Smooth muscle cell (in vitro differentiated cells): ENCODE measurements around the gene CDK2AP2. TPM values are rescaled to one million over a fixed set of nuclear protein-coding genes. Genes with fewer than 3 reads are reported as not detected.

Experiments
- DNase-seq: peaks from one replicate; lab custom pipeline; 2025; ENCODE audit not compliant: unreplicated experiment; lab: John Stamatoyannopoulos, UW
- H2AFZ ChIP-seq: fragments of 200-600 bp; sonication (generic); 2 replicates; pipeline ENCODE4 v1.6.0; 2016; ENCODE audit warnings: antibody characterized with exemption, low read depth, mild to moderate bottlenecking
- H3F3A ChIP-seq: fragments of 200-600 bp; sonication (generic); 2 replicates; pipeline ENCODE4 v1.6.0; 2017; ENCODE audit warnings: antibody characterized with exemption, low read depth
- H3K27ac ChIP-seq: fragments of 200-600 bp; sonication (generic); 2 replicates; pipeline ENCODE4 v1.5.1; 2016; ENCODE audit warnings: low read depth, mild to moderate bottlenecking
- H3K27me3 ChIP-seq: fragments of 200-600 bp; sonication (generic); 2 replicates; pipeline ENCODE4 v1.6.1; 2016; ENCODE audit warnings: low read depth, mild to moderate bottlenecking
- H3K36me3 ChIP-seq: fragments of 200-600 bp; sonication (generic); 2 replicates; pipeline ENCODE4 v1.5.1; 2016; ENCODE audit warnings: low read depth
- H3K4me1 ChIP-seq: fragments of 200-600 bp; sonication (generic); 2 replicates; pipeline ENCODE4 v1.5.1; 2016; ENCODE audit warnings: low read depth
- H3K4me2 ChIP-seq: fragments of 200-600 bp; sonication (generic); 2 replicates; pipeline ENCODE4 v1.6.0; 2016; ENCODE audit warnings: mild to moderate bottlenecking
- H3K4me3 ChIP-seq: fragments of 200-600 bp; sonication (generic); 2 replicates; pipeline ENCODE4 v1.5.1; 2016; ENCODE audit warnings: mild to moderate bottlenecking
- H3K79me2 ChIP-seq: fragments of 200-600 bp; sonication (generic); 2 replicates; pipeline ENCODE4 v1.6.0; 2016; ENCODE audit warnings: low read depth, mild to moderate bottlenecking
- H3K9ac ChIP-seq: fragments of 200-600 bp; sonication (generic); 2 replicates; pipeline ENCODE4 v1.6.0; 2016; ENCODE audit warnings: low read depth
- H3K9me3 ChIP-seq: fragments of 200-600 bp; sonication (generic); replicated peaks from 2 replicates; pipeline ENCODE4 v1.5.1; 2016; ENCODE audit warnings: low read depth
- H4K20me1 ChIP-seq: fragments of 200-600 bp; sonication (generic); 2 replicates; pipeline ENCODE4 v1.6.0; 2016; ENCODE audit warnings: low read depth
- WGBS: methylation state at CpG from one replicate; pipeline ENCODE4 v1.1.7; 2016; ENCODE audit warnings: low lambda C conversion rate; 5-methylcytosine and 5-hydroxymethylcytosine counted together
- polyA plus RNA-seq: library from polyadenylated mRNA; unstranded; fragments of >200 nt; fragmentation: Nextera tagmentation; extraction: Ambion mirVana; gene quantifications from 2 replicates; pipeline ENCODE4 v1.2.1, GENCODE V29; 2016
- total RNA-seq: library from RNA; depleted of rRNA; stranded (reverse); fragments of >200 nt; gene quantifications from 2 replicates; pipeline ENCODE4 v1.2.3, GENCODE V29; 2014
- TF ChIP-seq, protein P1 (sequence below): fragments of 200-600 bp; sonication (generic); IDR thresholded peaks from 2 replicates; pipeline ENCODE4 v1.5.1; 2017; ENCODE audit warnings: borderline replicate concordance, mild to moderate bottlenecking, antibody characterized with exemption; ENCODE audit not compliant: insufficient read depth, poor library complexity, severe bottlenecking

The CDK2AP2 gene
- total and polyA plus RNA-seq, 2 experiments from 2014 or later, result 34.0 to 101 TPM

DNA sequence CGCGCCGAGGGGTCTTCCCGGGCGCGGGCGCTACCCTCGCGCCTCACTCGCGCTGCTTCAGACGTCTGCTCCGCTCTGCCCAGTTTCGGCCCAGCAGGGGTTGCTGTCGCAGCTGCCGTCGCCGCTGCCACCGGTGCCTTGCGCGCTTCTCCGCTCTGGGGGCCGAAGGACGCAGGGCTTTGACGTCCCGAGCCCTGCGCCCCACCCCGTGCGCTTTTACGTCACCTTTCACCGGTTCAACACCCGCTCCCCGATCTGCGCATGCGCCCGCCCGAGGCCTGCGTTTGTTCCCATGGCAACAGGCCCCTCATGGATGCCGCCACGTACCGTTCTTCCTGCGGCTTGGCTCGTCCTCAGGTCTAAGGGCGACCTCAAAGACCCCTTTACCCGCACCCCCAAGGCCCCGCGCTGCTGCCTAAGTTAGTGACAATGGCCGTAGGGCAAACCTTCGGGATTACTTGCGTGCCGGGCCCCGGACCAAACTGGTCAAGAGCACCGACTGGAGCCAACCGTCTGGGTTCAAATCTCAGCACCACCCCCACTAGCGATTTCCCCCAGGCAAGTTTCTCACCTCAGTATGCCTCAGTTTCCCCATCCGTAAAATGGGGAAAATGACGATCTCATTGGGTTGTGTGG lies 642 bp upstream of the CDK2AP2 start:
- Histone ChIP-seq H3K4me1 (peaks cover 14% of the 10 kb centered on the region), H3K4me3 (peak overlapping the region; percentile 77), H3K36me3 (no peaks in the 10 kb centered on the region), H3K4me2 (peak overlapping the region; percentile 90), H3K27me3 (no peaks in the 10 kb centered on the region), H3K79me2 (peaks cover 6% of the 10 kb centered on the region), H3K9ac (peak overlapping the region; percentile 96), H4K20me1 (peaks cover 4% of the 10 kb centered on the region), H2AFZ (peak overlapping the region; percentile 91), H3F3A (peaks cover 4% of the 10 kb centered on the region), H3K27ac (peak overlapping the region; percentile 95), H3K9me3 (no peaks in the 10 kb centered on the region)
- TF ChIP-seq, protein P1, sequence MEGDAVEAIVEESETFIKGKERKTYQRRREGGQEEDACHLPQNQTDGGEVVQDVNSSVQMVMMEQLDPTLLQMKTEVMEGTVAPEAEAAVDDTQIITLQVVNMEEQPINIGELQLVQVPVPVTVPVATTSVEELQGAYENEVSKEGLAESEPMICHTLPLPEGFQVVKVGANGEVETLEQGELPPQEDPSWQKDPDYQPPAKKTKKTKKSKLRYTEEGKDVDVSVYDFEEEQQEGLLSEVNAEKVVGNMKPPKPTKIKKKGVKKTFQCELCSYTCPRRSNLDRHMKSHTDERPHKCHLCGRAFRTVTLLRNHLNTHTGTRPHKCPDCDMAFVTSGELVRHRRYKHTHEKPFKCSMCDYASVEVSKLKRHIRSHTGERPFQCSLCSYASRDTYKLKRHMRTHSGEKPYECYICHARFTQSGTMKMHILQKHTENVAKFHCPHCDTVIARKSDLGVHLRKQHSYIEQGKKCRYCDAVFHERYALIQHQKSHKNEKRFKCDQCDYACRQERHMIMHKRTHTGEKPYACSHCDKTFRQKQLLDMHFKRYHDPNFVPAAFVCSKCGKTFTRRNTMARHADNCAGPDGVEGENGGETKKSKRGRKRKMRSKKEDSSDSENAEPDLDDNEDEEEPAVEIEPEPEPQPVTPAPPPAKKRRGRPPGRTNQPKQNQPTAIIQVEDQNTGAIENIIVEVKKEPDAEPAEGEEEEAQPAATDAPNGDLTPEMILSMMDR, result no peak
- 3% methylated on average over 51 of the region's 57 CpGs for WGBS
- DNase-seq, result peak; percentile 94

DNA sequence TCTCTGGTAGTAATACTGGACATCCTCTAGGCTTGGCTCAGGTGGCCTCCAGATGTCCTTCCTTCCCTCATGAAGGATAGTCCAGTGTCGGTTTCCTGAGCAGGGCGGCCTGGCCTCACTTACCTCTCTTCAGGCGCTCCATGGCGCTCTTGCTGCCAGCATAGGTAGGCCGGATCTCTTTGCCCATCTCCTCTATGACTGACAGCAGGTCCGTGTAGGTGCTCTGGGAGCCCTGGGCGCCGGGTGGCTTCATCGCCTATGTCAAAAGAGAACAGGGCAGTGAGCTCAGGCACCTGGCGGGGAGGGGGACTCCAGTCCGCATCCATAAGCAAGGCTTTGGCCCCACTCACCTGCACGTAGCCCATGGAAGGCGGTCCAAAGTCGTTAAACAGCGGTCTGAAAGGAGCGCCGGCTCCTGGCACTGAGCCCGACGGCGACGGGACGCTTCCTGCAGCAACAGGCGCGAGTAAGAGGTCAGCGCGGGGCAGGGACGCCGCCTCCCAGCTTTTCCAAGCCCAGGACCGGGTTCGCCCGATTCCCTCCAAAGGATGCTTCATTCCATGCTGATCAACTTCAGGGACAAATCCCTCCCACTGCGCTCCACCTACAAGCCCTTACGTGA lies 609 bp downstream of the CDK2AP2 start:
- no peaks in the 10 kb centered on the region for H3K9me3 ChIP-seq
- H3K4me1 ChIP-seq, result peaks cover 21% of the 10 kb centered on the region
- no peaks in the 10 kb centered on the region for H3K36me3 ChIP-seq
- peak overlapping the region; percentile 77 for H3K4me3 ChIP-seq
- H3K4me2 ChIP-seq, result peak overlapping the region; percentile 79
- no peak overlapping the region for H2AFZ ChIP-seq
- H3K9ac ChIP-seq, result peak overlapping the region; percentile 0
- peaks cover 14% of the 10 kb centered on the region for H3K79me2 ChIP-seq
- H3K27me3 ChIP-seq, result no peaks in the 10 kb centered on the region
- TF ChIP-seq, protein P1, result no peak
- peak overlapping the region; percentile 26 for H3K27ac ChIP-seq
- peaks cover 17% of the 10 kb centered on the region for H4K20me1 ChIP-seq
- WGBS, result 26% methylated on average over 33 of the region's 33 CpGs
- peaks cover 4% of the 10 kb centered on the region for H3F3A ChIP-seq
- no peak for DNase-seq

DNA sequence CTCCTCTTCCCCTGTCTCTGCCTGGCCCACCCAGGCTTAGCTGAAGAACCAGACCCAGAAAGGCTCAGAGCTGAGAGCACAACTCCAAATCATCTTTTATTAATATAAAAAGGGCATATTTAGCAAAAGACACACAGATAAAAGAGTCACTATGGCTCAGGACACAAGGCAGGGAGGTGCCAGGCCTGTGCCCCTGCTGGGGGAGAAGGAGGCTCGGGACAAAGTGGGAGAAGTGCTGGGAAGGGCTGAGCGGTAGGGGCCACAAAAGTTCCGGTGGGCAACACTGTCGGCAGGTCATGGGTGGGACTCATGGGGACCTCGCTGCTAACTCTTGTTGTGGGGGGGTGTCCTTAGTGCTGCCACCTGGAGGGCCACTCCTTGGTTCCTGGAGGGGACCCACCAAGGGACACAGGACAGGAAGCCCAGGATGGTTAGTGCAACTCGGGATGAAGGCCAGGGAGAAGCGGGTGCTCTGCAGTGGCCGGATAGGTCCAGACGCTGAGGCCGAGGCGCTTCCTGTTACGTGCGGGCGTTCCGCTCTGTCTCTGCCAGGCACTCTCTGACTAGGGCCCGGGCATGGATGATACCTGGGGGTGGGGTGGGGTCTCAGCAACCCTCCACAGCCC lies 1.4 kb downstream of the CDK2AP2 start:
- Histone ChIP-seq H3K27ac (peak overlapping the region; percentile 87), H3K4me1 (peaks cover 21% of the 10 kb centered on the region), H3K9me3 (no peaks in the 10 kb centered on the region), H2AFZ (no peak overlapping the region), H3K27me3 (no peaks in the 10 kb centered on the region), H3K79me2 (peaks cover 14% of the 10 kb centered on the region), H3K36me3 (no peaks in the 10 kb centered on the region), H3K4me2 (peak overlapping the region; percentile 39), H3K4me3 (no peak overlapping the region), H4K20me1 (peaks cover 18% of the 10 kb centered on the region), H3K9ac (no peak overlapping the region), H3F3A (peaks cover 4% of the 10 kb centered on the region)
- TF ChIP-seq, protein P1, result no peak
- WGBS, result 91% methylated on average over 16 of the region's 16 CpGs
- no peak for DNase-seq
